GM19023 (cell line): ENCODE measurements around the gene OLR1.

Source experiments
- ATAC-seq: cut with Tn5 transposase; IDR thresholded peaks from one replicate; pipeline ENCODE4 v1.9.1; 2021; ENCODE audit warnings: mild to moderate bottlenecking, moderate library complexity; ENCODE audit not compliant: unreplicated experiment

The OLR1 gene

GRCh38 chr12:10110256-10110844 is 61.6 kb downstream of the OLR1 start:
- no peak for ATAC-seq
